SU-DHL-6 (cell line): Measurements from ENCODE around the gene SUMF1.

Experiments
- H2AFZ ChIP-seq: fragments of 200-600 bp; sonication (generic); 2 replicates; pipeline ENCODE4 v1.6.1; 2014; ENCODE audit warnings: low read depth, mild to moderate bottlenecking, moderate library complexity, mixed read lengths, antibody characterized with exemption, low read length; ENCODE audit not compliant: severe bottlenecking
- H3F3A ChIP-seq: fragments of 200-600 bp; shearing (Covaris generic); 2 replicates; pipeline ENCODE4 v1.6.0; 2016; ENCODE audit warnings: antibody characterized with exemption, mild to moderate bottlenecking; ENCODE audit not compliant: insufficient read depth
- H3K27ac ChIP-seq: fragments of 200-600 bp; sonication (generic); 2 replicates; pipeline ENCODE4 v1.5.1; 2016; ENCODE audit warnings: low read depth, mild to moderate bottlenecking, low read length, moderate library complexity, mixed read lengths
- H3K27me3 ChIP-seq: fragments of 200-600 bp; sonication (generic), shearing (Covaris generic); 2 replicates; pipeline ENCODE4 v1.6.0; 2014; ENCODE audit warnings: mild to moderate bottlenecking, low read length
- H3K36me3 ChIP-seq: fragments of 200-600 bp; sonication (generic); 2 replicates; pipeline ENCODE4 v1.6.1; 2014; ENCODE audit warnings: mild to moderate bottlenecking, low read length, mixed read lengths
- H3K4me2 ChIP-seq: fragments of 300-600, 200-600 bp; shearing (Covaris generic), sonication (generic); 2 replicates; pipeline ENCODE4 v1.6.0; 2014; ENCODE audit warnings: low read length, low read depth, mild to moderate bottlenecking; ENCODE audit not compliant: poor library complexity, severe bottlenecking
- H3K4me3 ChIP-seq: fragments of 200-600 bp; sonication (generic); 2 replicates; pipeline ENCODE4 v1.5.1; 2014; ENCODE audit warnings: antibody characterized with exemption, low read length, mild to moderate bottlenecking, mixed read lengths; ENCODE audit not compliant: insufficient read depth, poor library complexity, severe bottlenecking
- H3K79me2 ChIP-seq: fragments of 200-600 bp; sonication (generic); 2 replicates; pipeline ENCODE4 v1.6.1; 2014; ENCODE audit warnings: mild to moderate bottlenecking, low read length, moderate library complexity; ENCODE audit not compliant: insufficient read depth
- H3K9ac ChIP-seq: fragments of 200-600 bp; sonication (generic); 2 replicates; pipeline ENCODE4 v1.7.0; 2014; ENCODE audit warnings: mild to moderate bottlenecking, low read length
- H3K9me2 ChIP-seq: fragments of 200-600 bp; sonication (generic); replicated peaks from 2 replicates; pipeline ENCODE4 v1.6.1; 2014; ENCODE audit warnings: low read length; ENCODE audit not compliant: insufficient read depth
- H3K9me3 ChIP-seq: fragments of 200-600 bp; sonication (generic); 2 replicates; pipeline ENCODE4 v1.6.1; 2014; ENCODE audit warnings: low read length, mixed read lengths; ENCODE audit not compliant: insufficient read depth
- H4K20me1 ChIP-seq: fragments of 200-600 bp; sonication (generic); 2 replicates; pipeline ENCODE4 v1.6.1; 2014; ENCODE audit warnings: low read depth, mild to moderate bottlenecking, antibody characterized with exemption, low read length, moderate library complexity, mixed read lengths
- CTCF ChIP-seq: fragments of 200-600 bp; sonication (generic); IDR thresholded peaks from one replicate; pipeline ENCODE4 v1.5.1; 2017; ENCODE audit warnings: antibody characterized with exemption, mild to moderate bottlenecking, low read length, moderate library complexity; ENCODE audit not compliant: insufficient read depth, poor library complexity, severe bottlenecking
- EZH2phosphoT487 ChIP-seq: fragments of 200-600 bp; sonication (generic), shearing (Covaris generic); conservative IDR thresholded peaks from 2 replicates; pipeline ENCODE4 v1.6.1; 2018; ENCODE audit warnings: mild to moderate bottlenecking, antibody characterized with exemption, low read length, moderate library complexity, mixed read lengths

Gene SUMF1

GRCh38 chr3:4492208-4493013 is 25.3 kb upstream of the SUMF1 start:
- H3K27ac ChIP-seq = no peak overlapping the region
- H3K4me3 ChIP-seq = peak overlapping the region; percentile 72
- peak overlapping the region; percentile 69 for H3K9ac ChIP-seq
- no peaks in the 10 kb centered on the region for H4K20me1 ChIP-seq
- peak overlapping the region; percentile 98 for H2AFZ ChIP-seq
- H3F3A ChIP-seq = peaks cover 13% of the 10 kb centered on the region
- H3K79me2 ChIP-seq = no peaks in the 10 kb centered on the region
- no peak for TF ChIP-seq CTCF
- TF ChIP-seq EZH2phosphoT487 = no peak
- no peaks in the 10 kb centered on the region for H3K9me2 ChIP-seq
- H3K36me3 ChIP-seq = no peaks in the 10 kb centered on the region
- peak overlapping the region; percentile 99 for H3K4me2 ChIP-seq
- no peaks in the 10 kb centered on the region for H3K27me3 ChIP-seq
- H3K9me3 ChIP-seq = no peaks in the 10 kb centered on the region

GRCh38 chr3:4491855-4492207 is 24.8 kb upstream of the SUMF1 start:
- Histone ChIP-seq H3K36me3 (no peaks in the 10 kb centered on the region), H3K27ac (no peak overlapping the region), H3F3A (peaks cover 13% of the 10 kb centered on the region), H3K9me3 (no peaks in the 10 kb centered on the region), H3K79me2 (no peaks in the 10 kb centered on the region), H4K20me1 (no peaks in the 10 kb centered on the region), H3K9me2 (no peaks in the 10 kb centered on the region), H3K9ac (0 out of 2 replicates have a peak overlapping the region, but pooled peaks have one; percentile 69), H3K27me3 (no peaks in the 10 kb centered on the region), H3K4me2 (peak overlapping the region; percentile 99), H3K4me3 (peak overlapping the region; percentile 72), H2AFZ (peak overlapping the region; percentile 98)
- no peak for TF ChIP-seq EZH2phosphoT487
- TF ChIP-seq CTCF = no peak

DNA sequence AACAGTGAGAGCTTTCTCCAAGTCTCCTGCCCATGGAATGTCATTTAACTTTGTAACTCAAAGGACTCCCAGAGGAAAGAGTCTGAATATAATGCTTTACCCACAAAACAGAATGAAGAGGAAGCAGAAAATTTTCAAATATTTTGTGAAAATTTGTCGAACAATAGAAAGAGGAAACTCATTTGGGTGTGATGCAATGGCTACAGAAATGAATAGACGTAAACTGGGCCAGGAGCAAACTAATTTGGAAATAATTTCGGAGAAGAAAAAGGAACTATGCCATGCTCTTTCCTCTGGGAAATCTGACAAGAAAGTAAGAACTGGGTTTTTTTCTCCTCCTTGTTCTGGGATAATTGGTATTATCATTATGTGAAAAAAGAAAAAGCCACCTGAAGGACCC is 11.2 kb upstream of the SUMF1 start:
- Histone ChIP-seq H2AFZ (no peak overlapping the region), H4K20me1 (no peaks in the 10 kb centered on the region), H3K79me2 (no peaks in the 10 kb centered on the region), H3K9ac (no peak overlapping the region), H3K4me2 (no peak overlapping the region), H3K27me3 (no peaks in the 10 kb centered on the region), H3K4me3 (no peak overlapping the region), H3F3A (no peaks in the 10 kb centered on the region), H3K36me3 (no peaks in the 10 kb centered on the region), H3K9me2 (no peaks in the 10 kb centered on the region), H3K9me3 (0 out of 2 replicates have a peak, but pooled peaks cover 7% of the 10 kb centered on the region), H3K27ac (no peak overlapping the region)
- TF ChIP-seq CTCF (no peak), EZH2phosphoT487 (no peak)
